GM19043 (cell line): Measurements from ENCODE around the gene C6orf163.
"Not testable (repeated sequence)": the region's sequence is repeated elsewhere in the genome, so short reads cannot be mapped to it uniquely, and the experiment has no call there.

ENCODE experiments used
- ATAC-seq: cut with Tn5 transposase; IDR thresholded peaks from one replicate; pipeline ENCODE4 v1.9.1; 2021; ENCODE audit warnings: low read depth; ENCODE audit not compliant: unreplicated experiment

Gene C6orf163

GRCh38 chr6:87344731-87345130 lies at the start of gene C6orf163:
TSS of gene C6orf163 (plus strand) at chr6:87344813. CDS start at chr6:87345100, 287 bp downstream.
- ATAC-seq = no peak

GRCh38 chr6:87297119-87297518 lies 47.5 kb upstream of the C6orf163 start:
- ATAC-seq = no peak

- ATAC-seq = not testable (repeated sequence)
Measured at GRCh38 chr6:87301277-87301676, 43.3 kb upstream of the C6orf163 start.

GRCh38 chr6:87308970-87309369 lies 35.6 kb upstream of the C6orf163 start:
- ATAC-seq = no peak

- no peak for ATAC-seq
Measured at GRCh38 chr6:87312860-87313259, 31.8 kb upstream of the C6orf163 start.

- ATAC-seq = no peak
Measured at GRCh38 chr6:87315071-87315470, 29.5 kb upstream of the C6orf163 start.

- no peak for ATAC-seq
Measured at GRCh38 chr6:87319271-87319987, 25.2 kb upstream of the C6orf163 start.

GRCh38 chr6:87322304-87323212 lies 22.1 kb upstream of the C6orf163 start, which contains the start of gene SMIM8:
TSS of gene SMIM8 (plus strand) at chr6:87322588. CDS start at chr6:87337032, 14,444 bp downstream.
- peak; percentile 99 for ATAC-seq

GRCh38 chr6:87323880-87324279 lies 20.7 kb upstream of the C6orf163 start:
- ATAC-seq = not testable (repeated sequence)

GRCh38 chr6:87330961-87331360 lies 13.7 kb upstream of the C6orf163 start:
- no peak for ATAC-seq

GRCh38 chr6:87333033-87333432 lies 11.6 kb upstream of the C6orf163 start:
- ATAC-seq = no peak

- ATAC-seq = no peak
Measured at GRCh38 chr6:87333591-87334181, 10.9 kb upstream of the C6orf163 start.

GRCh38 chr6:87334683-87335082 lies 9.9 kb upstream of the C6orf163 start:
- no peak for ATAC-seq

- no peak for ATAC-seq
Measured at GRCh38 chr6:87336367-87336766, 8.2 kb upstream of the C6orf163 start.

GRCh38 chr6:87340230-87340629 lies 4.4 kb upstream of the C6orf163 start:
- no peak for ATAC-seq

- ATAC-seq = no peak
Measured at GRCh38 chr6:87341158-87341557, 3.5 kb upstream of the C6orf163 start.

GRCh38 chr6:87341899-87342298 lies 2.7 kb upstream of the C6orf163 start:
- peak; percentile 99 for ATAC-seq

GRCh38 chr6:87342829-87343228 lies 1.8 kb upstream of the C6orf163 start:
- no peak for ATAC-seq

- ATAC-seq = no peak
Measured at GRCh38 chr6:87346700-87347099, 2.1 kb downstream of the C6orf163 start.

GRCh38 chr6:87349896-87350295 lies 5.3 kb downstream of the C6orf163 start:
- no peak for ATAC-seq

- no peak for ATAC-seq
Measured at GRCh38 chr6:87350516-87350915, 5.9 kb downstream of the C6orf163 start.
